GM19043 (cell line): ENCODE results near the gene CCS.
"Not testable (repeated sequence)": the region's sequence is repeated elsewhere in the genome, so short reads cannot be mapped to it uniquely, and the experiment has no call there.

Experiments
- ATAC-seq: cut with Tn5 transposase; IDR thresholded peaks from one replicate; pipeline ENCODE4 v1.9.1; 2021; ENCODE audit warnings: low read depth; ENCODE audit not compliant: unreplicated experiment

The CCS gene

GRCh38 chr11:66586136-66586535 is 6.8 kb upstream of the CCS start:
- no peak for ATAC-seq

- not testable (repeated sequence) for ATAC-seq
Measured at GRCh38 chr11:66589315-66589714, 3.7 kb upstream of the CCS start.

- no peak for ATAC-seq
Measured at GRCh38 chr11:66589996-66590675, 2.8 kb upstream of the CCS start.

GRCh38 chr11:66591175-66591574 is 1.8 kb upstream of the CCS start:
- no peak for ATAC-seq

GRCh38 chr11:66593303-66593635 is 284 bp downstream of the CCS start:
- no peak for ATAC-seq

GRCh38 chr11:66593650-66594049 is 665 bp downstream of the CCS start:
- no peak for ATAC-seq

- no peak for ATAC-seq
Measured at GRCh38 chr11:66595245-66595904, 2.4 kb downstream of the CCS start.

GRCh38 chr11:66598993-66599392 is 6.0 kb downstream of the CCS start:
- no peak for ATAC-seq

- ATAC-seq, result no peak
Measured at GRCh38 chr11:66600219-66600618, 7.2 kb downstream of the CCS start.

GRCh38 chr11:66600631-66601233 is 7.7 kb downstream of the CCS start:
- ATAC-seq, result no peak

GRCh38 chr11:66603072-66603471 is 10.1 kb downstream of the CCS start:
- ATAC-seq, result no peak

- ATAC-seq, result no peak
Measured at GRCh38 chr11:66604155-66604554, 11.2 kb downstream of the CCS start.

GRCh38 chr11:66606608-66607007 is 13.6 kb downstream of the CCS start:
- not testable (repeated sequence) for ATAC-seq

GRCh38 chr11:66607126-66607834 is 14.3 kb downstream of the CCS start:
- no peak for ATAC-seq

- ATAC-seq, result no peak
Measured at GRCh38 chr11:66609721-66610617, 17.0 kb downstream of the CCS start.

- no peak for ATAC-seq
Measured at GRCh38 chr11:66612458-66612857, 19.5 kb downstream of the CCS start.

GRCh38 chr11:66614073-66614472 is 21.1 kb downstream of the CCS start:
- ATAC-seq, result no peak

GRCh38 chr11:66616379-66617154 is 23.6 kb downstream of the CCS start, which contains the start of gene RBM14:
TSS of gene RBM14 (plus strand) at chr11:66616630. CDS start at chr11:66616721, 91 bp downstream.
- ATAC-seq, result peak; percentile 89

GRCh38 chr11:66617155-66617834 is 24.3 kb downstream of the CCS start:
- ATAC-seq, result no peak
